Measurements from ENCODE around the gene TAF1D.

Gene TAF1D

DNA sequence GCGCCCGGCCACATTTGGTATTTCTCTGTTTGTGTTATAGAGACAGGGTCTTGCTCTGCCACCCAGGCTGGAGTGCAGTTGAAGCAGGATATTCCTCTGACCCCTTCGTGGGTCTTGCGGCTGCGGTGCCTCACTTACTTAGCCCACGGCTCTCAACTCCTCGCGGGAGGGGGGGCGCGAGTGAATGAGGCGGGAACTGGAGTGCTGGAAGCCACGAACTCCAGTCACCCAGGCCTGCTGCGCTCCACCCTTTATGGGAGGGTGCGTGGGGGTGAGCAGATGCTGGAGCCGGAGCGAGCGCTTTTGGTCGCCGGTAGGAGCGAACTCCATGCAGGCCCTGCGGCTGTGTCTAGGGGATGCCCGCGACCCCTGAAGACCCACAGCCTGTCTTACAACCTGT, 2.0 kb upstream of the TAF1D start:
- ATAC-seq, result no peak
- TF ChIP-seq, protein P1, sequence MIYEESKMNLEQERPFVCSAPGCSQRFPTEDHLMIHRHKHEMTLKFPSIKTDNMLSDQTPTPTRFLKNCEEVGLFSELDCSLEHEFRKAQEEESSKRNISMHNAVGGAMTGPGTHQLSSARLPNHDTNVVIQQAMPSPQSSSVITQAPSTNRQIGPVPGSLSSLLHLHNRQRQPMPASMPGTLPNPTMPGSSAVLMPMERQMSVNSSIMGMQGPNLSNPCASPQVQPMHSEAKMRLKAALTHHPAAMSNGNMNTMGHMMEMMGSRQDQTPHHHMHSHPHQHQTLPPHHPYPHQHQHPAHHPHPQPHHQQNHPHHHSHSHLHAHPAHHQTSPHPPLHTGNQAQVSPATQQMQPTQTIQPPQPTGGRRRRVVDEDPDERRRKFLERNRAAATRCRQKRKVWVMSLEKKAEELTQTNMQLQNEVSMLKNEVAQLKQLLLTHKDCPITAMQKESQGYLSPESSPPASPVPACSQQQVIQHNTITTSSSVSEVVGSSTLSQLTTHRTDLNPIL (CRISPR knock-in tag; IDR thresholded peaks at IDR 0.05; ENCODE audit: low read depth), result no peak

DNA sequence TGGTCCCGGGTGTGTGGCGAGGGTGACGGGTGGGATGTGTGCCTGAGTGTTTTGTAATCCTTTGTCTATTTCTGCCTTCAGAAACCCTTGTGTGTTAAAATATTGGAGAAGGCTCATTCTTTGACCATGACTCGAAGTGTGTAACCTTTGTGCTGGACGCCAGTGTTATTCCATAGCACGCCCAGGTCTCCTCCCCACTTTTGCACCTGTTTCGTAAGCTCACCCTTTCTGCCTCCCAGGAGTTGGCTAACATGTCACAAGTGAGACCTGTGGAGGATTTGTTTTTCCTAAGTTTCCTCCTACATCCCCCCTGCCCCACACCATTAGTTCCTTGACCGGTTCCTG, 559 bp upstream of the TAF1D start:
- ATAC-seq, result peak; percentile 43
- peak; percentile 44; the same call in 1 of the 2 replicates for TF ChIP-seq SNAI2 (CRISPR knock-in tag; IDR thresholded peaks at IDR 0.05)
- TF ChIP-seq PPARA (CRISPR knock-in tag; IDR thresholded peaks at IDR 0.05; ENCODE audit: borderline replicate concordance), result no peak
- no peak for TF ChIP-seq ZFP30 (CRISPR knock-in tag; IDR thresholded peaks at IDR 0.05)
- TF ChIP-seq, protein P2, sequence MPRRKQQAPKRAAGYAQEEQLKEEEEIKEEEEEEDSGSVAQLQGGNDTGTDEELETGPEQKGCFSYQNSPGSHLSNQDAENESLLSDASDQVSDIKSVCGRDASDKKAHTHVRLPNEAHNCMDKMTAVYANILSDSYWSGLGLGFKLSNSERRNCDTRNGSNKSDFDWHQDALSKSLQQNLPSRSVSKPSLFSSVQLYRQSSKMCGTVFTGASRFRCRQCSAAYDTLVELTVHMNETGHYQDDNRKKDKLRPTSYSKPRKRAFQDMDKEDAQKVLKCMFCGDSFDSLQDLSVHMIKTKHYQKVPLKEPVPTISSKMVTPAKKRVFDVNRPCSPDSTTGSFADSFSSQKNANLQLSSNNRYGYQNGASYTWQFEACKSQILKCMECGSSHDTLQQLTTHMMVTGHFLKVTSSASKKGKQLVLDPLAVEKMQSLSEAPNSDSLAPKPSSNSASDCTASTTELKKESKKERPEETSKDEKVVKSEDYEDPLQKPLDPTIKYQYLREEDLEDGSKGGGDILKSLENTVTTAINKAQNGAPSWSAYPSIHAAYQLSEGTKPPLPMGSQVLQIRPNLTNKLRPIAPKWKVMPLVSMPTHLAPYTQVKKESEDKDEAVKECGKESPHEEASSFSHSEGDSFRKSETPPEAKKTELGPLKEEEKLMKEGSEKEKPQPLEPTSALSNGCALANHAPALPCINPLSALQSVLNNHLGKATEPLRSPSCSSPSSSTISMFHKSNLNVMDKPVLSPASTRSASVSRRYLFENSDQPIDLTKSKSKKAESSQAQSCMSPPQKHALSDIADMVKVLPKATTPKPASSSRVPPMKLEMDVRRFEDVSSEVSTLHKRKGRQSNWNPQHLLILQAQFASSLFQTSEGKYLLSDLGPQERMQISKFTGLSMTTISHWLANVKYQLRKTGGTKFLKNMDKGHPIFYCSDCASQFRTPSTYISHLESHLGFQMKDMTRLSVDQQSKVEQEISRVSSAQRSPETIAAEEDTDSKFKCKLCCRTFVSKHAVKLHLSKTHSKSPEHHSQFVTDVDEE (CRISPR knock-in tag; IDR thresholded peaks at IDR 0.05), result no peak
- TF ChIP-seq TOX (CRISPR knock-in tag; IDR thresholded peaks at IDR 0.05; ENCODE audit: borderline replicate concordance), result no peak

DNA sequence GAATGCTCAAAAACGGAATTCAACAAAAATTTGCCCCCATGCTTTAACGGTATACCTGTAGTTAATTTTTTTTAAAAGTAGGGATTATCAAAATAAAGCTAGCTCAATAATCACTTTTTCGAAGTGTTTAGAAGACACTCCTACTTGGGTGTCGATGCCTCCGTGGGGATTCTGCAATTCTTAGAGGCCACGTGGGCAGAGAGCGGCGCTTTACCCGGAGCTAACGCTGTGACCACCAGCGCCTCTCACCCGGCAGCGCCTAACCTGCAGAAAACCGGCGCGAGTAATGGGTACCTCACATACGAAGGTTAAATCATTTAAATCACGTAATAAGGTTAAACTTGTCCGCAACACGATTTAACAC, 583 bp downstream of the TAF1D start:
- ATAC-seq, result peak; percentile 65
- no peak for TF ChIP-seq PPARA (CRISPR knock-in tag; IDR thresholded peaks at IDR 0.05; ENCODE audit: borderline replicate concordance)
- TF ChIP-seq OSR1 (CRISPR knock-in tag; IDR thresholded peaks at IDR 0.05), result no peak
- no peak for TF ChIP-seq ESRRG (CRISPR knock-in tag; IDR thresholded peaks at IDR 0.05)
- TF ChIP-seq TOX (CRISPR knock-in tag; IDR thresholded peaks at IDR 0.05; ENCODE audit: borderline replicate concordance), result no peak
- TF ChIP-seq, protein P3, sequence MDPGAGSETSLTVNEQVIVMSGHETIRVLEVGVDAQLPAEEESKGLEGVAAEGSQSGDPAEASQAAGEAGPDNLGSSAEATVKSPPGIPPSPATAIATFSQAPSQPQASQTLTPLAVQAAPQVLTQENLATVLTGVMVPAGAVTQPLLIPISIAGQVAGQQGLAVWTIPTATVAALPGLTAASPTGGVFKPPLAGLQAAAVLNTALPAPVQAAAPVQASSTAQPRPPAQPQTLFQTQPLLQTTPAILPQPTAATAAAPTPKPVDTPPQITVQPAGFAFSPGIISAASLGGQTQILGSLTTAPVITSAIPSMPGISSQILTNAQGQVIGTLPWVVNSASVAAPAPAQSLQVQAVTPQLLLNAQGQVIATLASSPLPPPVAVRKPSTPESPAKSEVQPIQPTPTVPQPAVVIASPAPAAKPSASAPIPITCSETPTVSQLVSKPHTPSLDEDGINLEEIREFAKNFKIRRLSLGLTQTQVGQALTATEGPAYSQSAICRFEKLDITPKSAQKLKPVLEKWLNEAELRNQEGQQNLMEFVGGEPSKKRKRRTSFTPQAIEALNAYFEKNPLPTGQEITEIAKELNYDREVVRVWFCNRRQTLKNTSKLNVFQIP (CRISPR knock-in tag; IDR thresholded peaks at IDR 0.05; ENCODE audit: borderline replicate concordance, low read depth), result no peak
- no peak for TF ChIP-seq RARB (CRISPR knock-in tag; IDR thresholded peaks at IDR 0.05)
- TF ChIP-seq, protein P2 (CRISPR knock-in tag; IDR thresholded peaks at IDR 0.05), result no peak
- TF ChIP-seq CSDC2 (CRISPR knock-in tag; IDR thresholded peaks at IDR 0.05), result no peak
- TF ChIP-seq ZC3H10 (CRISPR knock-in tag; IDR thresholded peaks at IDR 0.05), result no peak
- TF ChIP-seq ZFP3 (CRISPR knock-in tag; IDR thresholded peaks at IDR 0.05), result no peak
- no peak for TF ChIP-seq ISL1 (CRISPR knock-in tag; IDR thresholded peaks at IDR 0.05)
- TF ChIP-seq, protein P1 (CRISPR knock-in tag; IDR thresholded peaks at IDR 0.05; ENCODE audit: low read depth), result no peak
- no peak for TF ChIP-seq SNAI2 (CRISPR knock-in tag; IDR thresholded peaks at IDR 0.05)
- TF ChIP-seq ZNF8 (CRISPR knock-in tag; IDR thresholded peaks at IDR 0.05), result no peak
- no peak for TF ChIP-seq ZNF565 (CRISPR knock-in tag; conservative IDR thresholded peaks at IDR 0.05; ENCODE audit: low read depth)
- no peak for TF ChIP-seq TCF4 (CRISPR knock-in tag; IDR thresholded peaks at IDR 0.05; ENCODE audit: borderline replicate concordance)
- TF ChIP-seq GLIS3 (CRISPR knock-in tag; IDR thresholded peaks at IDR 0.05), result no peak
- no peak for TF ChIP-seq ARNTL (CRISPR knock-in tag; IDR thresholded peaks at IDR 0.05; ENCODE audit: borderline replicate concordance, low read depth)
- TF ChIP-seq, protein P4, sequence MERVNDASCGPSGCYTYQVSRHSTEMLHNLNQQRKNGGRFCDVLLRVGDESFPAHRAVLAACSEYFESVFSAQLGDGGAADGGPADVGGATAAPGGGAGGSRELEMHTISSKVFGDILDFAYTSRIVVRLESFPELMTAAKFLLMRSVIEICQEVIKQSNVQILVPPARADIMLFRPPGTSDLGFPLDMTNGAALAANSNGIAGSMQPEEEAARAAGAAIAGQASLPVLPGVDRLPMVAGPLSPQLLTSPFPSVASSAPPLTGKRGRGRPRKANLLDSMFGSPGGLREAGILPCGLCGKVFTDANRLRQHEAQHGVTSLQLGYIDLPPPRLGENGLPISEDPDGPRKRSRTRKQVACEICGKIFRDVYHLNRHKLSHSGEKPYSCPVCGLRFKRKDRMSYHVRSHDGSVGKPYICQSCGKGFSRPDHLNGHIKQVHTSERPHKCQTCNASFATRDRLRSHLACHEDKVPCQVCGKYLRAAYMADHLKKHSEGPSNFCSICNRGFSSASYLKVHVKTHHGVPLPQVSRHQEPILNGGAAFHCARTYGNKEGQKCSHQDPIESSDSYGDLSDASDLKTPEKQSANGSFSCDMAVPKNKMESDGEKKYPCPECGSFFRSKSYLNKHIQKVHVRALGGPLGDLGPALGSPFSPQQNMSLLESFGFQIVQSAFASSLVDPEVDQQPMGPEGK (CRISPR knock-in tag; IDR thresholded peaks at IDR 0.05; ENCODE audit: borderline replicate concordance), result no peak
- TF ChIP-seq BACH2 (CRISPR knock-in tag; IDR thresholded peaks at IDR 0.05; ENCODE audit: borderline replicate concordance), result no peak
